Skeletal muscle satellite cell (primary cell): ENCODE measurements around the gene FUT9.

Experiments
- H3K27me3 ChIP-seq: 2 replicates; pipeline ENCODE4 v1.7.0; 2013; ENCODE audit warnings: low read length; ENCODE audit not compliant: control insufficient read depth, insufficient read depth
- H3K36me3 ChIP-seq: 2 replicates; pipeline ENCODE4 v1.7.0; 2013; ENCODE audit warnings: mild to moderate bottlenecking, control low read depth, low read length; ENCODE audit not compliant: insufficient read depth
- H3K4me1 ChIP-seq: 2 replicates; pipeline ENCODE4 v1.7.0; 2013; ENCODE audit warnings: low read length; ENCODE audit not compliant: control insufficient read depth, insufficient read depth
- H3K4me2 ChIP-seq: 2 replicates; pipeline ENCODE4 v1.7.0; 2013; ENCODE audit warnings: mild to moderate bottlenecking, low read length
- H3K4me3 ChIP-seq: 2 replicates; pipeline ENCODE4 v1.7.0; 2013; ENCODE audit warnings: low read length
- H3K9ac ChIP-seq: 2 replicates; pipeline ENCODE4 v1.7.0; 2013; ENCODE audit warnings: mild to moderate bottlenecking, low read depth, low read length, moderate library complexity
- H3K9me3 ChIP-seq: replicated peaks from 2 replicates; pipeline ENCODE4 v1.7.0; 2013; ENCODE audit warnings: mild to moderate bottlenecking, control low read depth, low read length

FUT9 gene

DNA sequence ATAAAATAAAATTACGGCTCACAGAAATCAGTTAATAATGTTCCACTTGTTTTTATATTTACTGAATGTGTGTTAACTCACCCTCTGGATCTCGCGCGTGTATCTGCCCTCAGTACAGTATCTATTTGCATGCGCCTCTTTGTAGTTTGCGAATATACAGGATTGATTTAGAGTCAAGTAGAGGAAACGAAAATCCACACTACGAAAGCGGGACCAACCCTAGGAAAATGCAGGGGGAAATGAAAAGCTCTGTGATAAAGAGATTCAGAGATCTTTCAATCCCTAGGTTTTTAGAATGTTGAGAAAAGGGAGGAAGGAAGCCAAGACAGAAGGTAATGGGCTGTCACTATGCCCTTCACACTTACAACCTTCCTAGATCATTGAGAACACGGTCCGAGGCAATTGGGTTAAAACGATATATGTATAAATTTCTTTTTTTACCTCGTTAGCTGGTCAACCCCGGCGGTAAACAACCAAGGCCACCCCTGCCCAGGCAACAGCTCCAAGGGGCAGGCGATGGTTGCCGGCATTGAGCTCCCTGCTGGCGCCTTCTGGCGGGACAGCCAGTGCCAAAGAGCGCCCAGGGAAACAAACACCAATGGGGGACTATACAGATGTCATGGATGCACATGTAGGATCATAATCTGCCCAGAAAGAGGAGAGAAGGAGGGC lies 792 bp upstream of the FUT9 start:
- Histone ChIP-seq H3K4me2 (no peak overlapping the region), H3K9ac (no peak overlapping the region), H3K9me3 (no peaks in the 10 kb centered on the region), H3K27me3 (no peaks in the 10 kb centered on the region), H3K4me3 (no peak overlapping the region), H3K36me3 (no peaks in the 10 kb centered on the region), H3K4me1 (no peaks in the 10 kb centered on the region)

DNA sequence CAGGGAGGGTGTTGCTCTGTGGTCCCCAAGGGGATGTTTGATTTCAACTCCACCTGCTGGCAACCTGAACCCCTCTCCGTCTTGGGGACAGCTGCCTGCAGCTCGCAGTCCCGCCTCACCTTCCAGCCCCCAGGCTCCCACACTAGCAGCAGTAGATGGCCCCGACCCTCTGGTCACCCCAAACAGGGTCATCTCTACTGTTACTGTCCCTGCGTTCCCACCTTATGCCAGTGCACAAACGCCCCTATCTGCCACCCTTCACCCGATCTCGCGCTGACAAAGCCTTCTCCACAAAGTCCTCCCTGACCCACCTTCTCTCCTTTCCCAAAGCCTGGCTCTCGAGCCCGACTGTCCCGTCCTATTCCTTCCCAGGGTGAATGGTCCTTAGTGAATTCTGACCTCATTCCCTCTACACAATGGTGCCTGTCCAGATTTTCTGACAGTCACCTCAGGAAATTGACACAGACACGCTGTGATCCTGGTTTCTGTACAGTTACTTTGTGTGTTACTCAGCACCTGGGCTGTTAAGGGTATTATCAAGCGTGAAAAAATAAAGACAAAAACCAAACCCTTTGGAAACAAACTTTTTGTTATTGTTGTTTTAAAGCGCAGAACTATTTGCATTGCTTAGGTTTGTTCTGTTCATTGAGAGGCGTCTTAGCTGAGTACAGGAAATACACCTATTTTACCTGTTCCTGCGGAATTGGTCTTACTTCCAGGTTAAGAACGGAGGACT lies 728 bp downstream of the FUT9 start:
- H3K36me3 ChIP-seq, result no peaks in the 10 kb centered on the region
- no peak overlapping the region for H3K9ac ChIP-seq
- no peaks in the 10 kb centered on the region for H3K27me3 ChIP-seq
- no peak overlapping the region for H3K4me3 ChIP-seq
- no peaks in the 10 kb centered on the region for H3K4me1 ChIP-seq
- H3K9me3 ChIP-seq, result no peaks in the 10 kb centered on the region
- no peak overlapping the region for H3K4me2 ChIP-seq

DNA sequence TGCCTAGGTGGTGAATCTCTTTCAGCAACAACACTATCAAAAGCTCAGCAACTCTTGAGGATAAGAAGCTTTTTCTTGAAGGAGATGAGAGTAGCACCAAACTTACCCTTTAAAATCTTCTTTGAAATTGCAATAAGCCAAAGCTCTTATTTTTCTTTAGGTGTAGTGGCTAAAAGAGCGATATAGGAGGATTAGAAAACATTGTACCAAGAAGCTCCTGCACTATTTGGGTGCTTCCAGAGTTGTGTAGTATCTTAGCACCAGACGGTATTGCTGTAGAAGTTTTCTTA lies 1.2 kb downstream of the FUT9 start:
- Histone ChIP-seq H3K9ac (no peak overlapping the region), H3K27me3 (no peaks in the 10 kb centered on the region), H3K9me3 (no peaks in the 10 kb centered on the region), H3K4me1 (no peaks in the 10 kb centered on the region), H3K4me2 (no peak overlapping the region), H3K4me3 (no peak overlapping the region), H3K36me3 (no peaks in the 10 kb centered on the region)

DNA sequence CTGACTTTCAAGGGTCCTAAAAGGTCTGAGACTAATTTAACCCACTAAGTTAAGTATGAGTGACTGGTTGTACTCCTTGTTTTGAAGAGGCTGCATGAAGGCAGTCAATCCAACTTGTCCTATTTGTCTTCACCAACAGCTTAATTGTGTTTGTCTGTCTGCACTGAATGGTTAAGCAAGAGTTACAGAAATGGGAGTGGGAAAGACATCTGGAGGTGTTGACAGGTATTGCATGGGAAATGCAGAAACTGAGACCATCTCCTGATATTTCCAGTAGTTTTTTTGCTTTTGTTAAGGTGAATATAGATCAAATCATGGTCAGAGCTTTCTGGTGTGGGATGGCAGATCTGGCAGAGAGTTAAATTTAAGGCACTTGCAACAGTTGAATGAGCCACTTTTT lies 6.5 kb downstream of the FUT9 start:
- H3K27me3 ChIP-seq, result no peaks in the 10 kb centered on the region
- no peaks in the 10 kb centered on the region for H3K36me3 ChIP-seq
- H3K4me3 ChIP-seq, result no peak overlapping the region
- no peak overlapping the region for H3K4me2 ChIP-seq
- peaks cover 4% of the 10 kb centered on the region for H3K9me3 ChIP-seq
- no peaks in the 10 kb centered on the region for H3K4me1 ChIP-seq
- no peak overlapping the region for H3K9ac ChIP-seq

DNA sequence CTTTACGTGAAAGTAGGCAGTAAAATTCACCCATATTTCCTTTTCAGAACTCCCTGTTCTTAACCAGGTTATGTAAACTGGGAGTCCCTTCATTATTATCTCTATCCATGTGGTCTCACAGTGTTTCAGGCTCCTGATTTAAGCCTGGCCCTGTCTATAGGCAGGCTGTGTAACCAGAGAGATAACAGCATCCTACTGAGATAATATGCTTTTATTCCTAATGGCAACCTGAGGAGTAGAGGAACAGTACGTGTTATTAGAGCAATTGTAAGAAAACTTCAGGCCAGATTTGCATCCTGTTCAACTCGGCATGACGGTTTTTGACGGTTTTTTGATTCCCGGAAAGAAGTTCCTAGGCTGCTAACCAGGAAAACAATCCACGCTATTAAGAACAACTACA lies 16.9 kb downstream of the FUT9 start:
- H3K9ac ChIP-seq, result no peak overlapping the region
- H3K27me3 ChIP-seq, result no peaks in the 10 kb centered on the region
- no peaks in the 10 kb centered on the region for H3K4me1 ChIP-seq
- no peaks in the 10 kb centered on the region for H3K36me3 ChIP-seq
- no peaks in the 10 kb centered on the region for H3K9me3 ChIP-seq
- no peak overlapping the region for H3K4me3 ChIP-seq
- no peak overlapping the region for H3K4me2 ChIP-seq

DNA sequence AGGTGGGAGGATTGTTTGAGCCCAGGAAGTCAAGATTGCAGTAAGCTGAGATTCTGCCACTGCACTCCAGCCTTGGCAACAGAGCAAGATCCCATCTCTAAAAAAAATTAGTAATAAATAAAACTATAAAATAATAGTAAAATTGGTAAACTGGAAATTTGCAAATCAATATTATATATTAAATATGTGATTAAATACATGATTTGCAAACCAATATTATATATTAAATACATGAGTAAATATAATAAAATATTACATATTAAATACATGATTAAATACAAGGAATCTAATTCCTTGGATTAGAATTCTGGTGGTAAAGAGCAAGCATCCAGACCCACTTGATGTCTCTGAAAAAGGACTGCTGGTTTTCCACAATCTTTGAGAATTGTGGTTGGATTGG lies 35.8 kb downstream of the FUT9 start:
- no peaks in the 10 kb centered on the region for H3K27me3 ChIP-seq
- H3K36me3 ChIP-seq, result no peaks in the 10 kb centered on the region
- H3K9me3 ChIP-seq, result no peaks in the 10 kb centered on the region
- no peaks in the 10 kb centered on the region for H3K4me1 ChIP-seq
- no peak overlapping the region for H3K4me3 ChIP-seq
- H3K9ac ChIP-seq, result no peak overlapping the region
- H3K4me2 ChIP-seq, result no peak overlapping the region

DNA sequence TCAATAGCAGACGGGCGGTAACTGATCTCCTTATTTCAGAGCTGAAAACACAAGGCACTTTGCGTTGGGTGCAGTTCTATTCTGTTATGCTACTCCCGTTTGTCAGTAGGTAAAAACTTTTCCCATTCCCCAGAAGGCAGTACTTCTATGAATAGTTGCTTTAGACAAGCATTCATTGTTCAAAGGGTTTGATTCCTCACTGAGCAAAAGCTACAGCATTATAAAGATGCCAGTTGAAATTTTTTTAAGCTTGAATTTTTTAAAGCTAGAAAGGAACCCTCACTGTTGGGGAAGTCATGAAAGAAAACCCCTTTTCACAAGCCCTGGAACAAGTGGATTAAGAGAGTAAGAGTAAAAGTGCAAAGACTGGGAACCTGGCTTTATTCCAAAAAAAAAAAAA lies 42.3 kb downstream of the FUT9 start:
- Histone ChIP-seq H3K27me3 (no peaks in the 10 kb centered on the region), H3K9ac (no peak overlapping the region), H3K36me3 (no peaks in the 10 kb centered on the region), H3K4me3 (no peak overlapping the region), H3K9me3 (peaks cover 3% of the 10 kb centered on the region), H3K4me2 (no peak overlapping the region), H3K4me1 (no peaks in the 10 kb centered on the region)

DNA sequence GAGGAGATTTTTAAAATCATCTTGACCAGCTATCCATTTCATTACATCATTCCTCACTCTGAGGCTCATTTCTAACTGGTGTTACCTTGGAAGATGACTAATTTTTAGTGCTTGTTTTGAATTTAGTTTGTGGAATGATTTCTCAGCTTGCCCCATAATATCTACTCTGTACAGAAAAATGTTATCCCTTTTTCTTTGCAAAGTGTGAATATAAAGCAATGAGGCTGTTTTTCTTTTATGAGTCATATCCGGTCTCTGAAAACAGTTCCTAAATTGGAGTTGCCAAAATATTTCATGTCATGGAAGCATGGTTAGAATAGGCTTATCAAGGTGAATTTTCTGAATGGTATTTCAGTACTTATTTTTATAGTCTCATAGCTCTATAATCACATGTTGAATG lies 43.8 kb downstream of the FUT9 start:
- no peaks in the 10 kb centered on the region for H3K27me3 ChIP-seq
- no peak overlapping the region for H3K4me2 ChIP-seq
- no peak overlapping the region for H3K4me3 ChIP-seq
- H3K4me1 ChIP-seq, result no peaks in the 10 kb centered on the region
- H3K9me3 ChIP-seq, result peaks cover 3% of the 10 kb centered on the region
- H3K36me3 ChIP-seq, result no peaks in the 10 kb centered on the region
- H3K9ac ChIP-seq, result no peak overlapping the region

DNA sequence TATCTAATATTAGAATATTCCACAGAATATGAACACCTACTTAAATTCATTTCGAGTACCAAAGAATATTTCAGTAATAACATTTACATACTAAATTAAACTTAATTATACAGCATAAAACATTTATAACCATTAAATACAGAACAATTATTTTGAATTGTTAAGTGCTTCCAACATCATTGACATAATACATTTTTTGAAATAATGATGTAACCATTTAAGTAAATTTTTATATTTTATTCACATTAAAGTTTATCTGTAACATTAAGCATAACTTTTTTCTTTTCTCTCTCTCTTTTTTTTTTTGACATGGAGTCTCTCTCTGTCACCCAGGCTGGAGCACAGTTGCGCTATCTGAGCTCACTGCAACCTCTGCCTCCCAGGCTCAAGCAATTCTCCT lies 44.5 kb downstream of the FUT9 start:
- Histone ChIP-seq H3K4me2 (no peak overlapping the region), H3K27me3 (no peaks in the 10 kb centered on the region), H3K36me3 (no peaks in the 10 kb centered on the region), H3K4me3 (no peak overlapping the region), H3K9me3 (peaks cover 3% of the 10 kb centered on the region), H3K4me1 (no peaks in the 10 kb centered on the region), H3K9ac (no peak overlapping the region)

DNA sequence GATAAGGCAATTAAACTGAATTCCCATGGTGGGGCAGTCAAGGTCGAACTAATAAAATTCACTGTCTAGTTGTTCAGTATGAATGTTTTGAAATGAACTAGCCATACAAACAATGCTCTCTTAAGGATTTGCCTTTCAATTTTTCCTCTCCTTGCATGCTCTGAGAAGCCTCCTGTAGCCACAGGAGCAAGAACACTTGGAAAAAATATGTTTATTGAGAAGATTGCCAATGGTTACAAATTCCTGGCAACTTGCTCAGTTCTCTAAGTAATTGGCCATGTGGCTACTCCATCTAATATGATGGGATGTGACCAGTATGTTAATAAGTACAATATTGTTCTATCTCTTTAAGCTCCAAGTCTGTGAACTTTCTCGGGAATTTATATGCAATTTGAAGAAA lies 49.4 kb downstream of the FUT9 start:
- Histone ChIP-seq H3K36me3 (no peaks in the 10 kb centered on the region), H3K9me3 (peaks cover 5% of the 10 kb centered on the region), H3K4me1 (no peaks in the 10 kb centered on the region), H3K27me3 (no peaks in the 10 kb centered on the region), H3K4me3 (no peak overlapping the region), H3K4me2 (no peak overlapping the region), H3K9ac (no peak overlapping the region)

DNA sequence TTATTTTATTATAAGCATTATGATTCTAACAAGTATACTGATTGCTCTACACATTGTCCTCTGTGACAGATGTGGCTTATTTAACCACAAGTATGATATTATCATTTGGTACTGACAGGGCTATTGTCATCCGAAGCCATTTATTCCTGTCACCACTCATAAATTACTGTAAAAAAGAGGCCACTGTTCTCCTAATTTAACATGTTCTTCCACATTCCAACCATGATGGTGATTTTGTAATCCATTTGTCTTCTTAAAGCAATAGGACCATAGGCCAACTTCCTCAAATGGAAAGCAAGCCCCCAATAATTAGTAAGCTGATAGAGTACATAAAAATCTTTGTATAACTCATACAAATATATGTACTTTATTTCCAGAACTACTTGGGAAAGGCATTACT lies 50.6 kb downstream of the FUT9 start:
- no peak overlapping the region for H3K4me3 ChIP-seq
- no peaks in the 10 kb centered on the region for H3K36me3 ChIP-seq
- peaks cover 5% of the 10 kb centered on the region for H3K9me3 ChIP-seq
- H3K4me1 ChIP-seq, result no peaks in the 10 kb centered on the region
- H3K27me3 ChIP-seq, result no peaks in the 10 kb centered on the region
- no peak overlapping the region for H3K4me2 ChIP-seq
- H3K9ac ChIP-seq, result no peak overlapping the region

DNA sequence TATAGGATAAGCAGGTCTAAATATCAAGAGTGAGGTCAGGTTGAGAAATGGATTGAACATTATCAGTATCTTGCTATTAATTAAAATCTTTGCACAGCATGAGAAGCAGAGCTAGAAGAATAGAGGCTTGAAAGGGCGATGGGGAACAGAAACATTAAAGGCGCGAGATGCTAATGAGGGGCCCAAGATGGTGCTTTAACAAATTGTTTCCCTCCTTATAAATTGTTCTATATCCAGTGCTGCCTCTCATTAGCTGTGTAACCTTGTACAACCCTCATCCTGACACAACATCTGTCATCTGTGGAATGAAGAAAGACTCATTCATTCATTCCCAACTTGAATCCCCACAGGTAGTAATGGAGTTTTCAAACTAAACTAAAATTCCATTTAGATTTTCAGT lies 57.8 kb downstream of the FUT9 start:
- no peaks in the 10 kb centered on the region for H3K4me1 ChIP-seq

More for the DNA sequence above, 57.8 kb downstream of the FUT9 start:
- Histone ChIP-seq H3K9me3 (no peaks in the 10 kb centered on the region), H3K4me2 (no peak overlapping the region), H3K36me3 (no peaks in the 10 kb centered on the region), H3K9ac (no peak overlapping the region), H3K4me3 (no peak overlapping the region), H3K27me3 (no peaks in the 10 kb centered on the region)
